ENCODE measurements around the gene CBY1. TPM values are rescaled to one million over a fixed set of nuclear protein-coding genes. Genes with fewer than 3 reads are reported as not detected.
A peak's percentile ranks its signal among the peaks of the same experiment; 100 is the strongest.

CBY1 gene
- total RNA-seq, 4 donors from 2014 or later = 8.7 to 21.1 (median 13.1) TPM

- H3K27ac ChIP-seq = no peak overlapping the region
- no peak for DNase-seq
- no peak overlapping the region for H3K4me3 ChIP-seq
- intact Hi-C loops (cut with DNase I) = no loop called here
- peaks cover 0 to 10% (median 0%) of the 10 kb centered on the region in 3 donors for H3K4me1 ChIP-seq
- 60 to 67% methylated on average over 5 of the region's 5 CpGs for WGBS, 2 donors
- no peaks in the 10 kb centered on the region for H3K36me3 ChIP-seq
- no peaks in the 10 kb centered on the region for H3K9me3 ChIP-seq
- TF ChIP-seq CTCF (IDR thresholded peaks at IDR 0.05) = no peak
- TF ChIP-seq POLR2A (IDR thresholded peaks at IDR 0.05) = no peak
- H3K27me3 ChIP-seq = no peaks in the 10 kb centered on the region
Observed at GRCh38 chr22:38649841-38650522, 6.5 kb upstream of the CBY1 start.

GRCh38 chr22:38652859-38653258 is 3.6 kb upstream of the CBY1 start:
- H3K36me3 ChIP-seq = no peaks in the 10 kb centered on the region
- no peak overlapping the region for H3K27ac ChIP-seq
- intact Hi-C loops (cut with DNase I) = no loop called here
- no peaks in the 10 kb centered on the region for H3K9me3 ChIP-seq
- peaks cover 0 to 17% (median 12%) of the 10 kb centered on the region in 3 donors for H3K4me1 ChIP-seq
- no peaks in the 10 kb centered on the region for H3K27me3 ChIP-seq
- DNase-seq = no peak
- no peak for TF ChIP-seq CTCF (IDR thresholded peaks at IDR 0.05)
- TF ChIP-seq POLR2A (IDR thresholded peaks at IDR 0.05) = no peak
- no peak overlapping the region for H3K4me3 ChIP-seq

- Histone ChIP-seq H3K27me3 (no peaks in the 10 kb centered on the region), H3K36me3 (no peaks in the 10 kb centered on the region), H3K4me3 (no peak overlapping the region), H3K27ac (no peak overlapping the region), H3K4me1 (peaks cover 0 to 26% (median 12%) of the 10 kb centered on the region in 3 donors), H3K9me3 (no peaks in the 10 kb centered on the region)
- no peak for TF ChIP-seq POLR2A (IDR thresholded peaks at IDR 0.05)
- TF ChIP-seq CTCF (IDR thresholded peaks at IDR 0.05) = no peak
- DNase-seq = no peak
- WGBS, 2 donors = 87 to 89% methylated on average over 8 of the region's 8 CpGs
- intact Hi-C loops (cut with DNase I) = no loop called here
Observed at GRCh38 chr22:38653741-38654140, 2.7 kb upstream of the CBY1 start.

GRCh38 chr22:38655519-38656255 is 751 bp upstream of the CBY1 start:
- intact Hi-C loops (cut with DNase I) = no loop called here
- H3K4me1 ChIP-seq = peaks cover 0 to 27% (median 12%) of the 10 kb centered on the region in 3 donors
- peak overlapping the region; percentile 90 to 98 (median 90) for H3K27ac ChIP-seq
- no peaks in the 10 kb centered on the region for H3K27me3 ChIP-seq
- peaks cover 0 to 6% (median 0%) of the 10 kb centered on the region in 3 donors for H3K36me3 ChIP-seq
- peak overlapping the region; percentile 78 to 99 (median 88) for H3K4me3 ChIP-seq
- WGBS, 2 donors = 16 to 18% methylated on average over 5 of the region's 22 CpGs
- no peaks in the 10 kb centered on the region for H3K9me3 ChIP-seq
- DNase-seq = no peak
- TF ChIP-seq POLR2A (IDR thresholded peaks at IDR 0.05) (no peak), CTCF (IDR thresholded peaks at IDR 0.05) (no peak)

Measured in esophagus squamous epithelium (tissue), 5 donors.